Right lobe of liver (tissue), 6 donors: Measurements from ENCODE around the gene PDX1. TPM values are rescaled to one million over a fixed set of nuclear protein-coding genes. Genes with fewer than 3 reads are reported as not detected.

Experiments used
- ATAC-seq, 4 donors: fragments of 200-7000 bp; cut with Tn5 transposase; one replicate each; pipeline ENCODE4 v1.9.1; 2020; ENCODE audit warnings: mild to moderate bottlenecking in 4 of 4, moderate library complexity in 4 of 4
- DNase-seq, 3 donors: peaks; one replicate each; pipeline ENCODE4 v3.0.0-alpha.2; 2020
- H3K27ac ChIP-seq, 3 donors: fragments of 200-600 bp; one replicate each; pipeline ENCODE4 v1.8.0; 2022
- H3K27me3 ChIP-seq, 2 donors: fragments of 200-600 bp; one replicate each; pipeline ENCODE4 v1.8.0; 2022
- H3K36me3 ChIP-seq, 4 donors: fragments of 200-600 bp; sonication (generic) in 1 of 4; one replicate each; pipeline versions ENCODE4 v1.5.1 to v1.8.0; 2017 to 2022; ENCODE audit warnings: control low read depth in 1 of 4
- H3K4me1 ChIP-seq, 4 donors: fragments of 200-600 bp; sonication (generic) in 1 of 4; one replicate each; pipeline versions ENCODE4 v1.5.1 to v1.8.0; 2017 to 2022; ENCODE audit warnings: control low read depth in 1 of 4
- H3K4me3 ChIP-seq, 3 donors: fragments of 200-600 bp; one replicate each; pipeline ENCODE4 v1.8.0; 2022
- H3K9me3 ChIP-seq, 4 donors: fragments of 200-600 bp; sonication (generic) in 1 of 4; one replicate each; pipeline versions ENCODE4 v1.5.1 to v1.8.0; 2017 to 2022; ENCODE audit warnings: control low read depth in 1 of 4
- CTCF ChIP-seq, 4 donors: fragments of 200-600 bp in 3 of 4; fragments of 450-650 bp in 1 of 4; IDR thresholded peaks; one replicate each; pipeline versions ENCODE4 v1.5.1 to v1.8.0; 2016 to 2022; ENCODE audit warnings: antibody characterized with exemption in 4 of 4, mild to moderate bottlenecking in 2 of 4
- POLR2A ChIP-seq: fragments of 450-650 bp; IDR thresholded peaks from one replicate; pipeline ENCODE4 v1.6.1; 2017; ENCODE audit warnings: antibody characterized with exemption, mild to moderate bottlenecking
- WGBS: methylation state at CpG from one replicate; pipeline ENCODE4 v1.1.6; 2018; ENCODE audit warnings: low coverage, low lambda C conversion rate; ENCODE audit not compliant: insufficient coverage; ENCODE audit errors: missing lambda C conversion rate; 5-methylcytosine and 5-hydroxymethylcytosine counted together
- intact Hi-C, 2 donors: fragments of 100-400 bp; cut with DNase I; formaldehyde crosslinking; loops; one replicate each; pipeline versions ENCODE4 v1.11.2 to v1.14.1; 2022
- total RNA-seq, 6 experiments: library from RNA; depleted of rRNA in 2 of 6; stranded (reverse); fragments of >200 nt in 2 of 6; fragmentation: NEBNext Ultra II Directional in 3 of 6; extraction: Animal tissue kit (Norgen Biotek cat#: 25700) in 3 of 6; gene quantifications; one replicate each; pipeline versions ENCODE4 v1.1.0 to v1.2.4, GENCODE V29; 2016 to 2023
- donor health status: DM: no; HTN: yes; CAD: no.
- donor health status: DM: no; HTN: no; CAD: no.
- donor health status: DM: no; HTN: no; CAD: no.
- donor health status: DM: no; HTN: yes; CAD: no.
- donor health status: DM: no; HTN: yes; CAD: no.

The PDX1 gene
- total RNA-seq, 6 experiments from 2014 or later: 0.06 to 0.66 (median 0.21) TPM; not detected in 2

GRCh38 chr13:27924529-27925141 is 4.8 kb downstream of the PDX1 start:
- 35% methylated on average over 5 of the region's 46 CpGs for WGBS
- ATAC-seq: no peak
- Histone ChIP-seq H3K27ac (no peak overlapping the region), H3K4me3 (no peak overlapping the region), H3K9me3 (no peaks in the 10 kb centered on the region), H3K4me1 (peaks cover 0 to 17% (median 2%) of the 10 kb centered on the region in 4 donors), H3K27me3 (peaks cover 47 to 55% of the 10 kb centered on the region in 2 donors), H3K36me3 (no peaks in the 10 kb centered on the region)
- TF ChIP-seq POLR2A (no peak), CTCF (IDR thresholded peaks at IDR 0.05) (no peak)
- DNase-seq: no peak
- intact Hi-C loops: no loop called here

GRCh38 chr13:27925220-27925991 is 5.6 kb downstream of the PDX1 start:
- H3K27me3 ChIP-seq: peaks cover 45 to 55% of the 10 kb centered on the region in 2 donors
- peaks cover 0 to 9% (median 2%) of the 10 kb centered on the region in 4 donors for H3K4me1 ChIP-seq
- H3K9me3 ChIP-seq: no peaks in the 10 kb centered on the region
- H3K27ac ChIP-seq: no peak overlapping the region
- no peak for ATAC-seq
- DNase-seq: no peak
- no peak for TF ChIP-seq CTCF (IDR thresholded peaks at IDR 0.05)
- TF ChIP-seq POLR2A: no peak
- 38% methylated on average over 9 of the region's 9 CpGs for WGBS
- intact Hi-C loops: no loop called here
- no peaks in the 10 kb centered on the region for H3K36me3 ChIP-seq
- no peak overlapping the region for H3K4me3 ChIP-seq

GRCh38 chr13:27926644-27927434 is 7.0 kb downstream of the PDX1 start:
- no peaks in the 10 kb centered on the region for H3K9me3 ChIP-seq
- TF ChIP-seq POLR2A: no peak
- TF ChIP-seq CTCF (IDR thresholded peaks at IDR 0.05): no peak
- H3K36me3 ChIP-seq: no peaks in the 10 kb centered on the region
- H3K27ac ChIP-seq: no peak overlapping the region
- H3K4me3 ChIP-seq: no peak overlapping the region
- H3K4me1 ChIP-seq: no peaks in the 10 kb centered on the region
- no peak for ATAC-seq
- H3K27me3 ChIP-seq: peaks cover 46% of the 10 kb centered on the region in 2 donors
- 10% methylated on average over 28 of the region's 35 CpGs for WGBS
- intact Hi-C loops: no loop called here
- no peak for DNase-seq

- no peaks in the 10 kb centered on the region for H3K9me3 ChIP-seq
- ATAC-seq: peak in 1 of 4 donors; percentile 19
- H3K4me1 ChIP-seq: no peaks in the 10 kb centered on the region
- H3K27me3 ChIP-seq: peaks cover 41 to 42% of the 10 kb centered on the region in 2 donors
- H3K36me3 ChIP-seq: no peaks in the 10 kb centered on the region
- intact Hi-C loops: no loop called here
- no peak overlapping the region for H3K4me3 ChIP-seq
- 11% methylated on average over 32 of the region's 53 CpGs for WGBS
- no peak for TF ChIP-seq POLR2A
- TF ChIP-seq CTCF (IDR thresholded peaks at IDR 0.05): no peak
- no peak for DNase-seq
- H3K27ac ChIP-seq: no peak overlapping the region
Observed at GRCh38 chr13:27927444-27928352, 7.9 kb downstream of the PDX1 start.
